ENCODE data around the gene TINAGL1.

Gene TINAGL1

GRCh38 chr1:31560394-31560793 lies 15.9 kb upstream of the TINAGL1 start:
- no peak for TF ChIP-seq CTCF (IDR thresholded peaks at IDR 0.05; ENCODE audit: low read depth, low read length)
- DNase-seq = no peak
- no peak overlapping the region for H3K27ac ChIP-seq
- no peaks in the 10 kb centered on the region for H3K36me3 ChIP-seq
- H3K4me3 ChIP-seq (ENCODE audit: low read depth, low read length) = no peak overlapping the region
- no peaks in the 10 kb centered on the region for H3K9me3 ChIP-seq (ENCODE audit: severe bottlenecking)
- H3K27me3 ChIP-seq (ENCODE audit: insufficient read depth, low read depth, severe bottlenecking) = no peaks in the 10 kb centered on the region

- DNase-seq = no peak
- Histone ChIP-seq H3K27ac (no peak overlapping the region), H3K36me3 (no peaks in the 10 kb centered on the region), H3K9me3 (ENCODE audit: severe bottlenecking) (no peaks in the 10 kb centered on the region), H3K4me3 (ENCODE audit: low read depth, low read length) (no peak overlapping the region), H3K27me3 (ENCODE audit: insufficient read depth, low read depth, severe bottlenecking) (no peaks in the 10 kb centered on the region)
- no peak for TF ChIP-seq CTCF (IDR thresholded peaks at IDR 0.05; ENCODE audit: low read depth, low read length)
Measured at GRCh38 chr1:31562707-31563360, 13.5 kb upstream of the TINAGL1 start.

GRCh38 chr1:31564606-31564989 lies 11.7 kb upstream of the TINAGL1 start:
- TF ChIP-seq CTCF (IDR thresholded peaks at IDR 0.05; ENCODE audit: low read depth, low read length) = no peak
- no peak overlapping the region for H3K27ac ChIP-seq
- H3K9me3 ChIP-seq (ENCODE audit: severe bottlenecking) = no peaks in the 10 kb centered on the region
- H3K4me3 ChIP-seq (ENCODE audit: low read depth, low read length) = no peak overlapping the region
- H3K36me3 ChIP-seq = no peaks in the 10 kb centered on the region
- DNase-seq = no peak
- H3K27me3 ChIP-seq (ENCODE audit: insufficient read depth, low read depth, severe bottlenecking) = no peaks in the 10 kb centered on the region

GRCh38 chr1:31567956-31568570 lies 8.3 kb upstream of the TINAGL1 start:
- no peak for TF ChIP-seq CTCF (IDR thresholded peaks at IDR 0.05; ENCODE audit: low read depth, low read length)
- Histone ChIP-seq H3K9me3 (ENCODE audit: severe bottlenecking) (no peaks in the 10 kb centered on the region), H3K27ac (no peak overlapping the region), H3K4me3 (ENCODE audit: low read depth, low read length) (no peak overlapping the region), H3K36me3 (no peaks in the 10 kb centered on the region), H3K27me3 (ENCODE audit: insufficient read depth, low read depth, severe bottlenecking) (no peaks in the 10 kb centered on the region)
- no peak for DNase-seq

GRCh38 chr1:31568895-31569595 lies 7.3 kb upstream of the TINAGL1 start:
- TF ChIP-seq CTCF (IDR thresholded peaks at IDR 0.05; ENCODE audit: low read depth, low read length) = no peak
- Histone ChIP-seq H3K27me3 (ENCODE audit: insufficient read depth, low read depth, severe bottlenecking) (no peaks in the 10 kb centered on the region), H3K4me3 (ENCODE audit: low read depth, low read length) (no peak overlapping the region), H3K36me3 (no peaks in the 10 kb centered on the region), H3K27ac (no peak overlapping the region), H3K9me3 (ENCODE audit: severe bottlenecking) (no peaks in the 10 kb centered on the region)
- no peak for DNase-seq
